Superior temporal gyrus (tissue), 1 donor: ENCODE measurements around the gene RET.

Experiments
- DNase-seq: peaks from one replicate; pipeline ENCODE4 v3.0.0-alpha.2; 2016; ENCODE audit errors: extremely low spot score

RET gene

DNA sequence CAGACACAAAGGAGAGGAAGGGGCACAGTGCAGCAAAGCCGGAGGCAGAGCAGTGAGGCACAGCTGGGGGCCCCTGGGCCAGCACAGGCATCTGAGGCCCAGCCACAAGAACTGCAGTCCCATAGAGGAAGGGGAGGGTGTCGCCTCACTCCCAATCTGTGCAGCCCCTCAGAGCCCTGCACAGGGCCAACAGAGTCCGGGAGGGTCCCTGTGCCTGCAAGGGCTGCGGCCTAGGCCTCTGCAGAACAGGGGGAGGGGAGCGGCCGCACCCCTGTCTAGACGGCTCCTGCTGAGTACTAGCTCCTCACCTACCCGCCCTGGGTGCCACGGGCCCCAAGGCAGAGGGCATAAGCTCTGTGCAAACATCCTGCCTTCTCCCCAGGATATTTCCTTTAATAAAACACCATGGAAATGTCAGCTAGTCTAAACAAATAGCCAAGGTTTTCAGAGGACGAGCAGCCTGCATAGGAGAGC is 32.4 kb upstream of the RET start:
- DNase-seq, result no peak

DNA sequence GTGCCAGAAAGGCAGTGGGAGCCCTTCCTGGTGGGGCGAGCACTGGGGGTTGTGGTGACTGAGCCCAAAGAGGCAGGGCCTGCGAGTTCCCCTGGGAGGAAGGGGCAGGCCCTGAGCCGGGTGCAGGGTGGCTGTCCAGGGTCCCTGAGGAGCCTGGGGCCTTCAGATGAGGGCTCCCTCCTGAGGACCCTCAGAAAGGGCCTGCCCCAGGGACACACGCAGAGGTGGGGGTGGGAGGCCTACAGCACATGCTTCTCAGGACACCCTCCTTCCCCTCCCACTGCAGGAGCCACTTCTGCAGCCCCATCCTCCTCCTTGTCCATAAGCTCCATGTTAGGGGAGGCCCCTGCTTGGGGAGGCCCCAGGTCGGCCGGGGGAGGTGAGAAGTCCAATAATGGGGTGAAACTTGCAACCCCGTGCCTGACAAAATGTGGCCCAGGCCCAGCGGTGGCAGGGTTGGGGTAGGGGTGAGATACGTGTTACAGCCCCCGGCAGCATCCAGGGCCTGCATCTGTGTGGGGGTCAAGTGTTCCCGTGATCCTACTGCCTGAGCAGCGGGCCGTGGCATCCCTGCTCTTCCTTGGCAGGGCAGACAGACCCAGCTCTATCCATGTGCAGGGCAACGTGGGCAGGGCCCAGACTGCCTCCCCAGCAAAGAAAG is 31.8 kb upstream of the RET start:
- no peak for DNase-seq

DNA sequence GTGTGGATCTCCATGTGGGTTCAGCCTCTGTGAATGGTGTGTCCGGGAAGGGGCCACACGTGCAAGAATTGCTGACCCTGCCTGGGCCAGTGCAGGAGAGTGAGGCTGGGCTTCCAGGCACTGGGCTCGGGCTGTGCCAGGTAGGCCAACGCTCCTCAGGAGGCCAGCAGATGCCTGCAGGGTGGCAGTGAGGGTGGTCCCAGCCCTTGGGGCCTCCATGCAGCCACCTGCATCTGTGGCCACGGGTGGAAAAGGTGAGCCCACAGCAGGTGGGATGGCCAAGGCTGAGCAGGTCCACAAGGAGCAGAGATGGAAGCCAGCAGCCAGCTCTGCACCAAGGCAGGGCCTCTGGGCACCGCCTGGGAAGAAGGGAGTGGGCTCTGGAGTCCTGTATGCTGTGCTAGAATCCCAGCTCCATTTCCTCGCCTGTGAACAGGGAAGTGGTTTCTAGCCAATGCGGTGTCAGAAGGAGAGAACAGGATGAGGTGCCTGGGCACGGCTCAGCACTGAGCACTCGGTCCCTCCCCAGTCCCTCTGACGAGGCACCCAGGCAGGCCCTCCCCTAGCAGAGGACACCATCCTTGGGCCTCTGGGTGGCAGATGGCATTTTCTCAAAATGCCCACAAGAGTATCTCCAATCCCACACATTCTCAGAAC is 31.1 kb upstream of the RET start:
- DNase-seq, result no peak

DNA sequence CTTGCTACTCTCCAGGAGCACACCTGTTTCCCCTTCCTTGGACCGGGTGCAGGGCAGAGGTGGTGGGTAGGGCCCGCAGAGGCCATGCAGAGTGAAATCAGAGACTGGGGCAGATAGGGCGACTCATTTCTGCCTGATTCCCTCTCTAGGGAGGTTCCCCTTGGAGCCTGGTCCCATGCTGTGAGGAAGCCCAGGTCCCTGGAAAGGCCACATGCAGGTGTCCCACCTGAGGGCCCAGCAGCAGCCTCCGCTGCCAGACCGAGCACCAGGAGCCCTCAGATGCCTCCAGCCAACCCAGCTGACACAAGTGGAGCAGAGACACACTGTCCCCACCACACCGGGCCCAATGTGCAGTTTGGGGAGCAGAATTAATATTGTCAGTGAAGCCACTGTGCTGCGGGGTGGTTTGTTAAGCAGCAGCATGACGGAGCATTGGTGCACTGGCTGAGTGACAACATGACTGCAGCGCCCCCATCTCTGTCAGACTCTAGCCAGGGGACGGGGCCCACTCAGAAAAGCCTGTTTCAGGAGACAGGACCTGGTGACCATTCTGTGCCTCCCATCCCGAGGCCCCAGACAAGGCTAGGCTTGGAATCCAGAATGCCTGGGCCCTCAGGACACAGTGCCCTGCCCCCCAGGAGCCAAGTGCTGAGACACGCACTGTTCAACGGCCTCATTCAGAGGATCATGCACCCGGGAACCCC is 30.4 kb upstream of the RET start:
- DNase-seq, result no peak

DNA sequence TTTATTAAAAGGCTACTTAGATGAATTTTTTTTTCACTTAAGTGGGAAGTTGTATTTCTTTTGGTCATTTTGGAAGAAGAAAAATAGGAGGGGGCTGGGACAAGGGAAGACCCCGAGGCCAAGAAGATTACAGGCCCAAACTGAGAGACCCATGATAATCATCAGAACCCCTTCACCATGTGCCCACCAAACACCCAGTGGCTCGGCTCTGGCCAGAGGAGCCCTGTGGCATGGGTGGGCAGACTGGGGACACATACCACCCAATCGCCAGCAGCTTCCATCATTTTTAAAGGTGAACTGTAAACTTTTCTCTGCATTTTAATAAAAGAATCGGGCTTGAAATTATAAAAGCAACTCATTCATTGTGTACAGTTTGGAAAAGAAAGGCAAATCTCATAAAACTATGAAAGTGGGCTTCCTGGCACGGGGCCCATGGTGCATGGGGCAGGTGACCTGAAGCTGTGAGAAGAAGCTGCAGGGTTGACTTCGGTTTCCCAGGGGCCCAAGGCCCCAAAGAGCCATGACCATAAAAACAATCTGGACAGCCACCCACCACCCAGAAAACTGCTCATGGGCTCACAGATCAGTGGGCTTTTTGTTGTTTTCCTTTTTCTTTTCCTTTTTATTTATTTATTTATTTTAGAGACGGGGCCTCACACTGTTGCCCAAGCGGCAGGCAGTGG is 29.4 kb upstream of the RET start:
- no peak for DNase-seq

DNA sequence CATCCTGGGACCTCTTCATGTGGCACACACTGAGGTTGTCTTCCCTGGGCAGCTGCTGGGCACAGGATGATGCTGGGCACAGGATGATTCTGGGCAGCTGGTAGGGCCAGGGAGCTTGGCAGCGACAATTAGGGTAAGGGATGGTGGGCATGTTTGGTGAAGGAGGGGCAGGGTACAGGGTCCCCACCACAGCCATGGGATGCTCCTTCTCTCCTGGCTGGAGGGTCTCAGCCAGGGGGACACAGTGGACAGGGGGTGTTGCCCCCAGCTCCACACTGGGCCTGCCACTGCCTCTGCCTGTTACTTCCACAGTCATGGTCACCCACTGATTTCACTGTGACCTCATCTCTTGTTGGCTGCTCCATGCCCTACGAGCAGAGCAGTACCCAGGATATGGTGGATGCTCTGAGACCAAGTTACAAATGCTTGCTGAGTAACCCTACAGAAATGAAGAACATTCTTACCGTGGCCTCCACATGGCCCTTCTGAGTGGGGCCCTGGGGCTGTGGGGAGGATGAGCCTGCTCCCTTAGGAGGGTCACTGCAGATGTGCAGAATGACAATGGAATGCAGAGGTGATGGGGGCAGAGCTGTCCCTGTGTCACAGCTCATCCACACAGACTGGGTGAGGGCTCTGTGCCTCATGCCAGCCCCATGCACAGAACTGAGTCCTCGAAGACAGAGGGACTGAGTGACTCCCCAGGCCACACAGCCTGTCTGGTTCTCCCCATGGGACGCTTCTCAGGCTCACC is 28.4 kb upstream of the RET start:
- no peak for DNase-seq

DNA sequence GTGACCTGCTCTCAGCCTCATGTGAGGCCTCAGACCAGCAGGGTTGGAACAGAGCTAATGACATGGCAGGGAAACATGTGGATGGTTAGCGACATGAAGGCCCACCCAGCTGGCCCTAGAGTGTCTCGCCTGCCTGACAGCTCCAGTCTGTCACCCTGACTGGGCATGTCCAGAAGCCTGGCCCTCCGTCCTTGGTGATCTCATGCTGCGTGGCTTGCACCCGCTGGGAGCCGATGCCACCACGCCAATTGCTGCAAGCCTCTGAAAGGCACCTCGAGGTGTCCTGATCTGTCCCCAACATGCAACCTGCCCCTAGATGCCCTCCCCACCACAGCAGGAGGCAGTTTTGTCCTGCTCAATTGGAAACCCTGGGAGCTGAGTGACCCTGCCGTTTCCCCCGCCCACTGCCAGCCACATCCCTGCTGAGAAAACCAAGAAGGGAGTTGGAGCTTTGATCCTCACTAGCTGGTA is 27.8 kb upstream of the RET start:
- no peak for DNase-seq

DNA sequence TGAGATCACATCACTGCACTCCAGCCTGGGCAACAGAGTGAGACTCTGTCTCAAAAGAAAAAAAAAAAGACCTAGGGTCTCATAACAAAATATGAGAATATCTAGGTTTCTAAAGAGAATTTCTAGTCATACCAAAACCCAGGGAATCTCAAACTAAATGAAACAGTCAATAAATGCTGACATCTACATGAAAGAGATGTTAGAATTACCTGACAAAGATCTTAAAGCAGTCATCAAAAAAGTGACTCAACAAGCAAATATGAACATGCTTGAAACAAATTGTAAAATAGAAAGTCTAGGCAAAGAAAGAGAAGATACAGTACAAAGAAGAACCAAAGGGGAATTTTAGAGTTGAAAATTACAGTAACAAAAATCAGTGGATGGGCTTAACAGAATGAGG is 26.9 kb upstream of the RET start:
- no peak for DNase-seq

DNA sequence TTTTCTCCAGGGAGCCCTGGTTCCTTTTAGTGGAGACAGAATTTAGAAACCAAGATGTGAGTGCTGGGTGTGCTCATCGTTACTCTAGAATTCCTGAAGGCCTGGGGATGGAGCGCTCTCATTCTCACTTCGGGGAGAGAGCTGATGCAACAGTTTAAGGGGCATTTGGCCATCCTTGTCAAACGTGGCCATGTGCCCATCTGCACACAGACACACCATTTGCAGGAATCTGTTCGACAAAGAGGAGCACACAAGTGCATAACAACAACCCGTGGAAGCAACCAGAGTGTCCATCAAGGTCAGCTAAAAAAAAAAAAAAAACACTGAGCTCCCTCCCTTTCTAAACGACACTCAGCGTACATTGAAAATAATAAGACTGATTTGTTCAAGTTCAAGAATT is 23.0 kb upstream of the RET start:
- DNase-seq, result no peak

DNA sequence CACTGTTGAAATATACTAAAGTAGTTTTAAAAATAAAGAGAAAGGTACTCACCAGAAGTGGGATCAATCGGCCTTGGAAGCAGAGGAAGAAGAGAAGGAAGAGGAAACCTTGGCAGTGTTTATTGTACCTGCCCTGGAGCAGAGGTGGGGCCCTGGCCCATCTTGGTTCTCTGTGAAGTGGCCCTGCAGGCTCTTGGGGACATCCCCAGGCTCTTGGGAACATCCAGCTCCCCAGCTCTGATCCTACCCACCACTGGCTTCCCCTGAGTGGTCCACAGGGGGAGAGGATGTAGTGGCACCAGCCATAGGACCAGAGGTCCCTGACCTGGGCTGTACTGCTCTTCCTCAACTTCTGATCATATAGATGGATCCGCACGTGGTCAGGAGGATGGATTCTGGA is 22.3 kb upstream of the RET start:
- DNase-seq, result no peak

DNA sequence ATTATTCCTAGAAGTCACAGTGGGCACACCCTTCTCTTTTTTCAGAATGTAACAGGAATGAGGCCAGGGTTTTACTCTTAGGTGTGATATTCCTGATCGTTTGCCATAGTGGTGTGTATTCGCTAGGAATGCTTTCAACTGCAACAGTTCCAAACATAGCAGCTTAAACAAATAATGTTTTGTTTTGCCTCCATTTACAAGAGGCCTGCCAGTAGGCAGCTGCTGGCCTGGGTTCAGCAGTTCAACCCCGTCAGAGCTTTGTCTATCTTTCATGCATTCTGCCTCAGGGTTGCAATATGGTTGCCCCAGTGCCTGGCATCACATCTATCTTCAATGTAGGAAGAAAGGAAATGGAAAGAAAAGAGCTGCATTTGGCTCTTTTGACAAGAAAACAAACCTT is 21.7 kb upstream of the RET start:
- DNase-seq, result no peak

DNA sequence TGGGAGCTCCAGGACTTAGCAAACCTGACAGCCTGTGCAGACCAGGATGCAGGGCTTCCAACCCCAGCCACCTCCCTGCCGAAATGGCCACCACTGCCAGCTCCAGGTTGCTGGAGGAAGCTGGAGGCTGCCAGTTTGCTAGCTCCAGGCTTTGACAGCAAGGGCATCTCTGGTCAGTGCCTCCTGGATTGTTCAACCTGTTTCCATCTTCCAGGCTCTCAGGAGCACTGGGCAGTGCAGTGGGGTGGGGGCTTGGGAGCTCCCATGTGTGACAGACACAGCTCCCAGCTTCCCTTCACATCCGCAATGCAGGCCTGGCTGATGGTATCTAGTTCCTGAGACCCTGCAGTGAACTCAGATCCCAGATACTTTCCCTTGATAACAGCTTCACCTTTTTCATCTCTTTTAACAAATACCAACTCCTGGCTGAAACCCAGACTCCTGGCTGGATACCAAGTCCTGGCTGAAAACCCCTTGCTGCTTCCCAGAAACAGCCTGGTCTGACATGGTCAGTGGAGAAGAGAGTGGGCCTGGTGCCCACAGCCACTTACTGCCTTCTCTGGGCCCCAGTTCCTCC is 20.8 kb upstream of the RET start:
- DNase-seq, result no peak

DNA sequence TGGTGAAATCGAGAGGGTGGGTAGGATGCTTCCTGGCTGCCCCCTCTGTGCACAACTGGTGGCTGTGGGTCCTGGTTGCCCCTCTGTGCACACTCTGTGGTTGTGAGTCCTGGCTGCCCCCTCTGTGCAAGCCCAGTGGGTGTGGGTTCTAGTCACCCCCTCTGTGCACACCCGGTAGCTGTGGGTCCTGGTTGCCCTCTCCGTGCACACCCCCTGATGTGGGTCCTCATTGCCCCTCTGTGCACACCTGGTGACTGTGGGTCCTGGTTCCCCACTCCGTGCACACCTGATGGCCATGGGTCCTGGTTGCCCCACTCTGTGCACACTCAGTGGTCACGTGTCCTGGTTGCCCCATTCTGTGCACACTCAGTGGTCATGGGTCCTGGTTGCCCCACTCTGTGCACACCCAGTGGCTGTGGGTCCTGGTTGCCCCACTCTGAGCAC is 20.3 kb upstream of the RET start:
- DNase-seq, result no peak

DNA sequence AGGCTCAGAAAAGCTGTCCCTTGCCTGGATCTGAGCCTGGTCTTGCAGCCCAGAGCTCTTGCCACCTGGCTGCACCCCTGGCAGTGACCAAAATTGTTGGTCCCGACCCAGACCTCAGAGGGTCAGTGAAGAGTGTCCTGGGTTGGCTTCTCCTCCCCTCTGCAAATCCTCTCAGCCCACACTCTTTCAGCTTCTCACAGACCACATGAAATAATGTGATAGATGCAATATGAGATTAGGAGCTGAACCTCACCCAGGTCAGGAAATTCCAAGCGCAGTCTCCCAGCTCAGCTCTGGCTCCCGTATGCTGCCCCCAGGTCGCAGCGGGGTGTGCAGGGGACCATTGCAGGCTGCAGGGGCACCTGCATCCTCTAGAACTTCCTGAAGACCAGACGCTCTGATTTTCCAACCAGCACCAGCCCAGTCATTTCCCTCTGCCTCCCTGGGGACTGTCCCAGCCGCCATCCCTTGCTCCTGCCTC is 19.6 kb upstream of the RET start:
- no peak for DNase-seq

DNA sequence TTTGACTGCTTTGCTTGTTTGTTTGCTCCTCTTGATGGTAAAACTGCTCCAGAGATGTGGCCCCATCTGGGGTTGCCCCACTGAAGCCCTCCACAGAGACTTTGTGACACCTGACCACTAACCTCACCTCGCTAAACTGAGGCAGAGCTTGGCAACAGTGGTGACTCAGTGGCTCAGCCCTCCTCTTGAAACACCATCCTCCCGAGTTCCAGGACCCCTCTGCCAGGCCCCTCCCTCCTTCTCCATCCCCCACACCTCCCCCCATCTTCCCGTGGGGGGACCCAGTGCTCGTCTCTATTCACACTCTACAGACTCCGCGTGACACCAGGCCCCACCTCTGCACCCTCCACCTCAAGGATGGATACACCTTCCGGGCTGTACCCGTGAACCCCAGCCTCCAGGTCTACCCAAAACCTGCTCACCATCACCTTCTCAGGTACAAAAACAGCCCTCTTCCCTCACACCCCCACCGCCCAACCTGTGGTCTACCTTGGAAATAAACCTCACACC is 19.0 kb upstream of the RET start:
- DNase-seq, result no peak

DNA sequence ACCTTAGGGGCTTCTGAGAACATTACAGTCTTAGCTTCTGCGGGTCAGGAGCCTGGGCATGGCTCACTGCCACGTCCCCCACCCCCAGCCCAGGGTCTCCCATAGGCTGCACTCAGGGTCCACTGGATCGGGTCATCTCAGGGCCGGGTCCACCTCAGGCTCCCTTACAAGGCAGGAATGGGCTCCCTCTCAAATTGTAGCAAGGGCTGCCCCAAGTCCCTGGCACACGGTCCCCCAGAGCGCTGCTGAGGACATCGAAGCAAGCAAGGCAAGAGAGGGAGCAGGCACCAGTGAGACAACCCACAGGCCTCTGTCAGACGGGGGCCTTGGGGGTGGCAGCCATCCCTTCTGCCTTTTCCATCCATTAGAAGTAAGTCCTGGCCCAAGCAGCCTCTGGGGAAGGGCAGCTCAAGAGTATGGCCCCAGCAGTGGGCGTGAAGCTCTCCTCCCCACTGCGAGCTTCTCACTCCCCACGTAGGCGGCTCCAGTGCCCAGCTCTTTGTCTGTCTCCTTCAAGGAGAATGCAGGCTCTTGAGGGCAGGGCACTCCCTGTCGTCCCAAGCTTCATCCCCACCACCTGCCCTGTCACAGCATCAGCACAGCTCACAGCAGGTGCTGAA is 18.0 kb upstream of the RET start:
- DNase-seq, result no peak

DNA sequence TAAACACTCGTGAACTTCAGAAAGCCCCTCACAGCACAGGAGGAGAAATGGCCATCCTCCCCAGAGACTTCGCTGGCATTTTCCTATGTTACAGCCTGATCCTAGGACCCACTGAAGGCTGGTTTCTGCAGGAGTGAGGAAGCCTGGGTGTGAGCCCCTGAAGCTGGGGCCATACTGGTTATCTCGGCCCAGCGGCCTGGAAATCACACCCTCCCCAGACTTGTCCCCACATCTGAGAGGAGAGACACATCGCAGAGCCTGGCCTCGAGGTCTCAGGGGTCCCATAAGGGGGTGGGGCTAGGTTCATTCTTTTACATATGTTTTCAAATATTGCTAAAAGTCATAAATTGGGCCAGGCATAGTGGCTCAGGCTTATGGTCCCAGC is 17.5 kb upstream of the RET start:
- no peak for DNase-seq

DNA sequence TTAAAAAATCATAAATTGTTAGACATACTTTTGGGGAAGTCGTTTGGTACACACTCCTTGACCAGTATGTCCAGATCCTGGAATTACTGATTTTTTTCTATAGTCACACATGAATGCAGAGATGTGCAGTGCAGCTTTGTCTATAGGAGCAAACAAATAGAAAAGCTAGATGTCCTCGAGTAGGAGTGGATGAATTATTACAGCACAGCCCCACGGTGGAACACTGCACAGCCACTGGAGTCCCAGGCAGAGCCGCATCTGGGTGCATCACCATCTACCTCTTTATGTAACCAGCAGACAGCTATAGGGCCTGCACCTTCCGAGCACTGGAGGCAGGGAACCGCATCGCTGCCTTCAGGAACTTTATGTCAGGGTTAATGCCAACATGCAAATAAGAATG is 17.0 kb upstream of the RET start:
- no peak for DNase-seq

DNA sequence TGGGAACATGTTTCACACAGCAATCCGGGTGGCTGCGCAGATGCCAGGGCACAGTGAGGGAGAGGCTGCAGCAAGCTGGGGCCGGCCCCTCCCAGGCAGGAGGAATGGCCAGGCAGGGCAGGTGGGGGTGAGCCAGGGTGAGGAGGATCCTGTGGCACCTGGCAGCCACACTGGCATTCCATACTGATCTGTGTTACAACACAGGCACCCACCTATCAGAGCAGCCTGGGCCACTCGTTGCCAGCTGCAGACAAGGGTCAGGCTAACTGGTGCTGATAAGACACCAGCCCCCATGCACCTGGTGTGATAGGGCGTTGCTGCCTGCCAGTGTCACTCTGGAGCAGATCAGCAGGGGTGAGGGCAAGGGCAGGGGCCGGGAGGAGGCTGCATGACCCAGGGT is 16.6 kb upstream of the RET start:
- no peak for DNase-seq

DNA sequence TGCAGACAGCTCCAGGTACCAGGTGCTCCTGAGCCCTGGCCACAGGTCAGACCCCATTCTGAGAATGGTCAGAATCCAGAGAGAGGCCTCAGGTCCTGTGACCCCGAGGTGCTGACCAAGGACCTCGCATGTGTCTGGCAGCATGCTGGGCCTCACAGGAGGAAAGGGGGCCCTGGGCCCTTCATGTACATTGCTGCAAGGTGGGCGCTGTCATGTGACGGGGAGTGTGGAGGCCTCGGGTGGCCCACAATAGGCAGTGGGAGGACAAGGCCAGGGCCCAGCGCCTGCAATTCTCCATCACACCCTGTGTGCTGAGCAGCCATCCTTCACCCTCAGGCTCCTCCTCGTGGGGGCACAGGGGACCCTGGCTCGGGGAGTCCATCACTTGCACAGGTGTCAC is 15.5 kb upstream of the RET start:
- no peak for DNase-seq

DNA sequence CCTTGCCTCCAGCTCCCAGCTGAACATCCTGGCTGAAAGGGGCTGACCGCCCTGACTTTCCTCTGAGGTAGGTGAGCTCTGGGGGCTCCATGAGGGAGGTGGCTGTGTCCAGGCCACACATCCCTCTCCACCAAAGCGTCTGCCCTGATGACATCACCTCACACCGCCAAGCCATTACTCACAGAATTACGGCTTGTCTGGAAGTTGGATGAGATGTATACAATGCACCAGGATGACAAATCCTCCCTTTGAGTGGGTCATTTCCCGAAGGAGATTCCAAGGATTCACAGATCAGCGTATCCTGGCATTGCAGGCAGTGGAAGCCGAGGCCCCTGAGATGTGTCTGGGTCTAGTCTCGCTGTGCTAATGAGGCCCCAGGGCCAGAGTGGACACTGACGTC is 15.1 kb upstream of the RET start:
- no peak for DNase-seq
